Measurements from ENCODE around the gene MDP1. TPM values are rescaled to one million over a fixed set of nuclear protein-coding genes. Genes with fewer than 3 reads are reported as not detected.
A peak's percentile ranks its signal among the peaks of the same experiment; 100 is the strongest.
"Not testable (repeated sequence)": the region's sequence is repeated elsewhere in the genome, so short reads cannot be mapped to it uniquely, and the experiment has no call there.

The MDP1 gene
- total RNA-seq, 1 donor = 14.8 TPM

DNA sequence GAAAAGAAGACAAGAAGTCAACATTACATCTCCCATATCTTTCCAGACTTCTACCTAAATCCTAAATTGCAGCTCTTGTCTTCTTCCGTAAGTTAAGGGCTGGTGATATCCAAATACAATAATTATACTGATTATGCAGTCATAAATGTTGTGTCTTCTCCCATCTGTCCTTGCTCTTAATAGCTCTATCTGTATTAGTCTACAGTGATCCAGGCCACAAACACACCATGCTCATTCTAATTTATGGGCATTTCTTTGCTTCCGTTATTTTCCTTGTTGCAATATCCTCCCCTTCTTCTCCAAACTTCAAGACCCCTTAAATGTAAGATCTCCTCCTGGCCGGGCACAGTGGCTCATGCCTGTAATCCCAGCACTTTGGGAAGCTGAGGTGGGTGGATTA, 3.7 kb upstream of the MDP1 start:
- TF ChIP-seq, protein P1, sequence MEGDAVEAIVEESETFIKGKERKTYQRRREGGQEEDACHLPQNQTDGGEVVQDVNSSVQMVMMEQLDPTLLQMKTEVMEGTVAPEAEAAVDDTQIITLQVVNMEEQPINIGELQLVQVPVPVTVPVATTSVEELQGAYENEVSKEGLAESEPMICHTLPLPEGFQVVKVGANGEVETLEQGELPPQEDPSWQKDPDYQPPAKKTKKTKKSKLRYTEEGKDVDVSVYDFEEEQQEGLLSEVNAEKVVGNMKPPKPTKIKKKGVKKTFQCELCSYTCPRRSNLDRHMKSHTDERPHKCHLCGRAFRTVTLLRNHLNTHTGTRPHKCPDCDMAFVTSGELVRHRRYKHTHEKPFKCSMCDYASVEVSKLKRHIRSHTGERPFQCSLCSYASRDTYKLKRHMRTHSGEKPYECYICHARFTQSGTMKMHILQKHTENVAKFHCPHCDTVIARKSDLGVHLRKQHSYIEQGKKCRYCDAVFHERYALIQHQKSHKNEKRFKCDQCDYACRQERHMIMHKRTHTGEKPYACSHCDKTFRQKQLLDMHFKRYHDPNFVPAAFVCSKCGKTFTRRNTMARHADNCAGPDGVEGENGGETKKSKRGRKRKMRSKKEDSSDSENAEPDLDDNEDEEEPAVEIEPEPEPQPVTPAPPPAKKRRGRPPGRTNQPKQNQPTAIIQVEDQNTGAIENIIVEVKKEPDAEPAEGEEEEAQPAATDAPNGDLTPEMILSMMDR (IDR thresholded peaks at IDR 0.05; ENCODE audit: extremely low read depth, low read depth, low read length) = no peak
- H3K79me2 ChIP-seq (ENCODE audit: insufficient read depth, low read length) = peaks cover 57% of the 10 kb centered on the region
- H3K9me3 ChIP-seq (ENCODE audit: low read depth, low read length) = no peaks in the 10 kb centered on the region
- no peak overlapping the region for H3K4me3 ChIP-seq (ENCODE audit: insufficient read depth, low read length)
- no peak overlapping the region for H3K27ac ChIP-seq (ENCODE audit: low read depth, low read length)
- H4K20me1 ChIP-seq (ENCODE audit: insufficient read depth, low read length) = peaks cover 9% of the 10 kb centered on the region
- no peak overlapping the region for H2AFZ ChIP-seq (ENCODE audit: low read length)
- H3K4me2 ChIP-seq (ENCODE audit: insufficient read depth, low read length) = no peak overlapping the region
- no peaks in the 10 kb centered on the region for H3K27me3 ChIP-seq (ENCODE audit: insufficient read depth, low read length)
- no peak for DNase-seq (ENCODE audit: insufficient read length, low spot score, missing footprints)
- H3K4me1 ChIP-seq (ENCODE audit: insufficient read depth, low read length) = peaks cover 7% of the 10 kb centered on the region
- H3K36me3 ChIP-seq (ENCODE audit: insufficient read depth, low read length) = peaks cover 13% of the 10 kb centered on the region

DNA sequence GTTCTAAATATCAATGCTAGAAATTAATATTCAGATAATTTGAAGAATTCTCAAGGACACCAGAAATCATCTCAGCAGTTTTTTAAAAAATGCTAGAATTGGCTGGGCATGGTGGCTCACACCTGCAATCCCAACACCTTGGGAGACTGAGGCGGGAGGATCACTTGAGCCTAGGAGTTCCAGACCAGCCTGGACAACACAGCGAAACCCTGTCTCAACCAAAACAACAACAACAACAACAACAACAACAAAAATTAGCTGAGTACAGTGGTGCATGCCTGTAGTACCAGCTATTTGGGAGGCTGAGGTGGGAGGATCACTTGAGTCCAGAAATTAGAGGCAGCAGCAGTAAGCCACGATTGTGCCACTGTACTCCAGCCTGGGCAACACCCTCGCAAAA, 3.2 kb upstream of the MDP1 start:
- Histone ChIP-seq H3K27me3 (ENCODE audit: insufficient read depth, low read length) (no peaks in the 10 kb centered on the region), H3K36me3 (ENCODE audit: insufficient read depth, low read length) (peaks cover 13% of the 10 kb centered on the region), H4K20me1 (ENCODE audit: insufficient read depth, low read length) (peaks cover 8% of the 10 kb centered on the region), H3K79me2 (ENCODE audit: insufficient read depth, low read length) (peaks cover 57% of the 10 kb centered on the region), H3K27ac (ENCODE audit: low read depth, low read length) (no peak overlapping the region), H3K4me1 (ENCODE audit: insufficient read depth, low read length) (peaks cover 5% of the 10 kb centered on the region), H2AFZ (ENCODE audit: low read length) (no peak overlapping the region), H3K4me2 (ENCODE audit: insufficient read depth, low read length) (no peak overlapping the region), H3K4me3 (ENCODE audit: insufficient read depth, low read length) (no peak overlapping the region), H3K9me3 (ENCODE audit: low read depth, low read length) (no peaks in the 10 kb centered on the region)
- TF ChIP-seq, protein P1 (IDR thresholded peaks at IDR 0.05; ENCODE audit: extremely low read depth, low read depth, low read length) = no peak
- no peak for DNase-seq (ENCODE audit: insufficient read length, low spot score, missing footprints)

DNA sequence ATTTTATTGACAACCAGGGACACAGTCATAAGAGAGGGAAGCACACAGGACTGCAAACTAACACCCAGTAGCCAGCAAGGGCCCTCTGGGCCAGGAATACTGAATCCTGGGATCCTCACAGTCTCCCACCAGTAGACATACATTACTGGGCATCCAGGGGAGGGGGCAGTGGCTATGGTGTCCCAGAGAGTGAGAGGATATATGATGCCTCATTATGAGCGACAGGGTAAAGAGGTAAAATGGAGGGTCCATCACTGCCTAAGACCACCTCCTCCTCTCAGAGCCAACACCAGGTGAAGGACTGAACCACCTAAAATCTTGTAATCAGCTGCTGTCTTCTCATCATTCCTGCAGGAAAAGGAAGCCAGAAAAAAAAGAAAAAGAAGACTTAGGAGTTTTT, 1.0 kb upstream of the MDP1 start:
- H3K36me3 ChIP-seq (ENCODE audit: insufficient read depth, low read length) = peaks cover 13% of the 10 kb centered on the region
- H3K79me2 ChIP-seq (ENCODE audit: insufficient read depth, low read length) = peaks cover 41% of the 10 kb centered on the region
- H3K27ac ChIP-seq (ENCODE audit: low read depth, low read length); H3K4me3 ChIP-seq (ENCODE audit: insufficient read depth, low read length); H2AFZ ChIP-seq (ENCODE audit: low read length); H3K4me2 ChIP-seq (ENCODE audit: insufficient read depth, low read length); H3K27me3 ChIP-seq (ENCODE audit: insufficient read depth, low read length); H4K20me1 ChIP-seq (ENCODE audit: insufficient read depth, low read length); H3K9me3 ChIP-seq (ENCODE audit: low read depth, low read length): not testable (repeated sequence)
- peak; percentile 51 for DNase-seq (ENCODE audit: insufficient read length, low spot score, missing footprints)
- peaks cover 12% of the 10 kb centered on the region for H3K4me1 ChIP-seq (ENCODE audit: insufficient read depth, low read length)

DNA sequence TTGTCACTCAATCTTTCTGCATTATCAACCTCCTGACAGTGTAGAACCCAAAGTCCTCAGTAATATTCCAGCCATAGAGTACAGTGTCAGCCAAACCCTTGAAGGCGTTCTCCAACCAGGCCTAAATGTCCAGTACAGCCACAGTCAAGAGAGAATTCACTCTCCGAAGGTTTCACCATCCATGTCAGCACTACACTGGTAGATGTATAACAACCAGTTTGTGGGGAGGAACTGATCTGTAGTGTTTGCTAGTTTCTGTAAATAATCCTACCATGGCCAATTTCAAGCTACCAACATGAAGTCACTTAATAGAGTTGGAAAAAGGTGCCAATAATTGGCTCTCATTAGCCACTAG, 456 bp upstream of the MDP1 start:
- peaks cover 8% of the 10 kb centered on the region for H4K20me1 ChIP-seq (ENCODE audit: insufficient read depth, low read length)
- H3K4me3 ChIP-seq (ENCODE audit: insufficient read depth, low read length) = peak overlapping the region; percentile 80
- peaks cover 15% of the 10 kb centered on the region for H3K36me3 ChIP-seq (ENCODE audit: insufficient read depth, low read length)
- no peak for DNase-seq (ENCODE audit: insufficient read length, low spot score, missing footprints)
- H2AFZ ChIP-seq (ENCODE audit: low read length) = peak overlapping the region; percentile 92
- peak overlapping the region; percentile 98 for H3K4me2 ChIP-seq (ENCODE audit: insufficient read depth, low read length)
- TF ChIP-seq, protein P1 (IDR thresholded peaks at IDR 0.05; ENCODE audit: extremely low read depth, low read depth, low read length) = no peak
- H3K79me2 ChIP-seq (ENCODE audit: insufficient read depth, low read length) = peaks cover 38% of the 10 kb centered on the region
- H3K27me3 ChIP-seq (ENCODE audit: insufficient read depth, low read length) = no peaks in the 10 kb centered on the region
- H3K4me1 ChIP-seq (ENCODE audit: insufficient read depth, low read length) = peaks cover 12% of the 10 kb centered on the region
- peak overlapping the region; percentile 78 for H3K27ac ChIP-seq (ENCODE audit: low read depth, low read length)
- H3K9me3 ChIP-seq (ENCODE audit: low read depth, low read length) = no peaks in the 10 kb centered on the region

Measured in osteoblast (primary cell).